Measurements from ENCODE around the gene EVA1C.
"Not testable (repeated sequence)": the region's sequence is repeated elsewhere in the genome, so short reads cannot be mapped to it uniquely, and the experiment has no call there.

The EVA1C gene

DNA sequence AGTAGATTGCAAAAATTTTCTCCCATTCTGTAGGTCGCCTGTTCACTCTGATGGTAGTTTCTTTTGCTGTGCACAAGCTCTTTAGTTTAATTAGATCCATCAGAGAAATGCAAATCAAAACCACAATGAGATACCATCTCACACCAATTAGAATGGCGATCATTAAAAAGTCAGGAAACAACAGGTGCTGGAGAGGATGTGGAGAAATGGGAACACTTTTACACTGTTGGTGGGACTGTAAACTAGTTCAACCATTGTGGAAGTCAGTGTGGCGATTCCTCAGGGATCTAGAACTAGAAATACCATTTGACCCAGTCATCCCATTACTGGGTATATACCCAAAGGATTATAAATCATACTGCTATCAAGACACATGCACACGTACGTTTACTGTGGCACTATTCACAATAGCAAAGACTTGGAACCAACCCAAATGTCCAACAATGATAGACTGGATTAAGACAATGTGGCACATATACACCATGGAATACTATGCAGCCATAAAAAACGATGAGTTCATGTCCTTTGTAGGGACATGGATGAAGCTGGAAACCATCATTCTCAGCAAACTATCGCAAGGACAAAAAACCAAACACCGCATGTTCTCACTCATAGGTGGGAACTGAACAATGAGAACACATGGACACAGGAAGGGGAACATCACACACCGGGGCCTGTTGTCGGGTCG, 21.8 kb upstream of the EVA1C start:
- not testable (repeated sequence) for DNase-seq

DNA sequence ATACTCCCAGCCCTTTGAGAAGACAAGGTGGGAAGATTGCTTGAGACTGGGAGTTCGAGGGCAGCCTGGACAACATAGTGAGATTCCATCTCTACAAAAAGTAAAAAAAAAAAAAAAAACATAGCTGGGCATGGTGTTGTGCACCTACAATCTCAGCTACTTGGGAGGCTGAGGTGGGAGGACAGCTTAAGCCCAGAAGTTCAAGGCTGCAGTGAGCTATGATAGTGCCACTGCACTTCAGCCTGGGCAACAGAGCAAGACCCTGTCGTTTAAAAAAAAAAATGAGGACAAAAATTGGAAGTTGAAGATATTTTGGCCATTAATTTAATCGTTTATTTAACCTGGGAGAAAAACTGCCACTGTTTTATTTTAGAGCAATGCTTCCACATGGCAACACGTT, 20.8 kb upstream of the EVA1C start:
- DNase-seq, result no peak

DNA sequence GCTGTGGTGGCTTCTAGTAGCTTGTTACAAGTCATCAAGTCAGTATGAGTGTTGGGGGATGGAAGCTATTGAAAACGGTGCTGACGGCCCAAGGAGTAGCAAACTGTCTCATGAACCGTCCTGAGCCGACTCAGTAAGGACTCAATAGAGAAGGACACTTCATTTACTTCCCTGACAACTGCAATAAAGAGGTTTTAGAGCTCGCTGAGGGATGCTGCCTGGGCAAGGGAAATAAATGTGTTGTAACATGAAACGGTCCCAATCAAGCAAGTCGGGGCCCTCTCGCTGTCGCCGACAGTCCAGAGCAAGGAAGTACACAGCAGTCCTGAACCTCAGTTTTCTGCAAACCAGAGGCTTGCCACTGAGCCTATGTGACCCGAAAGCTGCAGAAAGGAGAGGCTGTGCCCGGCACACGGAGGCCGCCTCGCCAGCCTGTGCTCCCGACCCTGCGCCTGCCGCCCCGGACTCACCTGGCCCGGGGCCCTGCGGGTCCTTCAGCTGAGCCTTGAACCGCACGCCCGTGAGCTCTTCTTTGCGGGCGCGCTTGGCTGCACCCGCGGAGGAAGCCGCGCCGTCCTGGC, 20.1 kb upstream of the EVA1C start:
- no peak for DNase-seq

DNA sequence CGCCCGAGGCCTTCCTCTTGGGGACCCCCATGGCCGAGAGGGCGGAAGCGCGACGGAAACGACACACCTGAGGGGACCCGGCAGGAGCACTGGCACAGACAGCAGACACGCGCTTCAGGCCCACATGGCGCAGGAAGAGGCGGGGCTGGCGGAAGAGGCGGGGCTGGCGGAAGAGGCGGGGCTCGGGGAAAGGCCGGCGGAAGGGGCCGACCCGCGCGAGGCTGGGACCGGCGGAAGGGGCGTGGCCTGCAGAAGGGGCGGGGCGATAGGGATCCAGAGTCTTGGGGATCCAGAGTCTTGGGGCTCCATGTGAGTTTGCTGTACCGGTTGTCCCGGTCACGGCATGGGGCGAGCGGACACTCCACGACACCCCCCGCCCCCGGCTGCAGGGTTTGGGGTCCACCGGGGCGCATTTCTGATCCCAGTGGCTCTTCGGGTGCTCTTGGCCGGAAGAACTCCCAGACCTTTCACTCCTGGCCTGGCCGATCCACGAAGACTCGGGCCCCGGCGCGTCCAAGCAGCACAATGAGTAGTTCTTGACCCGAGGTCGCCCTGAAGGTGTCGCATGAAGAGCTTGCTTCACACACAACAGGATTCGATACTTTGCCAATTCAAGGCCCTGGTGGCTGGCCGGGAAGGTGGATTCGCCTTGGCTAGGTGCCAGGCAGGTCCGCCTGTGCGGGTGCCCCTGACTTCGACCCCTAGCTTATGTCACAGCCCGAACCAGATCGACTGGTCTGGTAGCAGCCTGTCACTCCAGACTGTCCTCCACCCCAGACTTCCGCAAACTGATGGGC, 19.4 kb upstream of the EVA1C start, which contains the start of gene URB1:
Gene URB1, minus strand, starts transcription at position 133 of the 797 bp plus-strand sequence. Its CDS starts 102 bp downstream, at position 31.
- DNase-seq, result no peak

DNA sequence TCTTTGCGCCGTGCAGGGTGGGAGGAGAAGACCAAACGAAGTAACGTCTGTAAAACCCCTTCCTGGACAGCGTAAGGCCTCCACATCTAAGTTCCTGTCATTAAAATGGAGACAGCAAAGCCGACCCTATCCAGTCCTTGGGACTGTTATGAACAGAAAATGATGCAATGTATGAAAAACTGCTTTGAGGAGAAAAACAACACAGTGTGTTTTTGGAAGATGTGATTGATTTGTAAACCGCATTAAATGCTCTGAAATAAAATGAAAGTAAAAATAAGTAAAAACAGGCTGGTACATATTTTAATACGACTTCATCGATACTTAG, 18.9 kb upstream of the EVA1C start:
- no peak for DNase-seq

DNA sequence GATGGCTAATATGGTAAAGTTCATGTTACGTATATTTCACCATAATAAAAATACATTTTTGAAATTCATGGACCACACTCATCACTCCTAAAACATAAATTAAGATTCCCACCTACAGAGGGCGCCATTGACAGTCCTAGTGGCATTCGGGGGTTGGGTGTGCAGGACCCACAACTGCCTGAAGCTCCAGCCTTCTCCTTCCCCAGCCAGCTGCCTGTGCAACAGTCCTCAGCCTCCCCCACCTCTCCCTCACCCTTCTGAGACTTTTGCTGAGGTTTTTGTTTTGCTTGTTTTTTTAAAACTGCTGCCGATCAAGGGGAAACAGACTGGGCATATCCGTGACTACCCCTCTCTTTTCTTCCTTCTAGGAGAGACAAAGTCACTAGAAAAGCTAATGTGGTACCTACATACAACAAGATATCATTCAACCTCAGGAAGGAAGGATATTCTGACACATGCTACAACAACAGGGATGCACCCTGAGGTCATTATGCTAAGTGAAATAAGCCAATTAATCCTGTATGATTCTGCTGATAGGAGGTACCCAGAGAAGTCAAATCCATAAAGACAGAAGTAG, 9.2 kb upstream of the EVA1C start:
- no peak for DNase-seq

DNA sequence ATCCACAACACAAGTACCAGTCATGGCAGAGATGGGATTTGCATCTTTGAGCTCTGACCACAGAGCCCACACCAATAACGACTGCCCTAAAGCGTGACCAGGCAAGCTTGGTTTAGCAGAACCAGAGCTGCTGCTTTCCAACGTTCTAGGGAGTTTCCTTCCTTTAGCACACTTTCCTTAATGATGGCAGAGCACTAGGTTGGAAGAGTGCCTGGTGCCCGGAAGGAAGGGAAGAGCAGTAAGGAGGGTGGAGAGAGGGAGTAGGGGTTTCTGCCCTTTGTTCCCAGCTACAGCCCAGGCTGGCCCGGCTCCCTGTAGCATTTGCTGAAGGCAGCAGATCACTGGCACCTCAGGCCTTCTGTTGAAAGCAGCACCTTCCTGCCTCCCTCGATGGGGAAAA, 6.1 kb upstream of the EVA1C start:
- DNase-seq, result no peak

DNA sequence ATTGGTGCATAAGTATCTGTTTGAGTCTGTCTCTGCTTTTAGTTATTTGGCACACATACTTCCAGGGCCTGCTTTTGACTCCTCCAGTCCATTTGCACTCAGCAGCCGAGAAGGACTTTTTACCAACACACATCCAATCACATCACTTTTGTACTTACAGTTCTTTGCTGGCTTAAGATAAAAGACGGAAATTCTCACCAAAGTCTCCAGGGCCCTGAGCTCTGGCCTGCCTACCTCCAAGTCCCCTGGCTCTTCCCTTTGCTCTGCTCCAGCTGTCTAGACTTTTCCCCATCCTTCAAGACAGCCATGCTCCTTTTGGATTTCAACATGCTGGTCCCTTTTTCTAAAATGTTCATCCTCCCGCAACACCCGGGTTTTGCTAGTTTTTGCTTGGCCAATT, 2.2 kb upstream of the EVA1C start:
- no peak for DNase-seq

DNA sequence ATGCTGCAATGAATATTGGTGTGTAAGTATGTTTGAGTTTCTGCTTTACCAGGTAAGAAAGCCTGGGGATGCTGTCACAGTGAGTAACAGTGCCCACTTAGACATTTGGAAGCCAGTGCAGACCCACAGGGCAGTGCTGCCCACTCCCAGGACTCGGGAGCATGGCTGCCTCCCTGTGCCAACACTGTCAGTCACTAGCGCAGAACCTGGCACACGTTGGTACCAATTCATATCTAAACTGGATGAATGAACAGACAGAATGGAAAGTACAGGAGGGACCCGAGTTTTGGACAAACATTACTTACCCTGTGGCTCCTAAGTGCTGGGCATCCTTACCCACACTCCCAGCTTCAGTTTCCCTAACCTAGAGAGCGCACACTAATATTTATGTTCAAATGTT, 1.6 kb upstream of the EVA1C start:
- no peak for DNase-seq

DNA sequence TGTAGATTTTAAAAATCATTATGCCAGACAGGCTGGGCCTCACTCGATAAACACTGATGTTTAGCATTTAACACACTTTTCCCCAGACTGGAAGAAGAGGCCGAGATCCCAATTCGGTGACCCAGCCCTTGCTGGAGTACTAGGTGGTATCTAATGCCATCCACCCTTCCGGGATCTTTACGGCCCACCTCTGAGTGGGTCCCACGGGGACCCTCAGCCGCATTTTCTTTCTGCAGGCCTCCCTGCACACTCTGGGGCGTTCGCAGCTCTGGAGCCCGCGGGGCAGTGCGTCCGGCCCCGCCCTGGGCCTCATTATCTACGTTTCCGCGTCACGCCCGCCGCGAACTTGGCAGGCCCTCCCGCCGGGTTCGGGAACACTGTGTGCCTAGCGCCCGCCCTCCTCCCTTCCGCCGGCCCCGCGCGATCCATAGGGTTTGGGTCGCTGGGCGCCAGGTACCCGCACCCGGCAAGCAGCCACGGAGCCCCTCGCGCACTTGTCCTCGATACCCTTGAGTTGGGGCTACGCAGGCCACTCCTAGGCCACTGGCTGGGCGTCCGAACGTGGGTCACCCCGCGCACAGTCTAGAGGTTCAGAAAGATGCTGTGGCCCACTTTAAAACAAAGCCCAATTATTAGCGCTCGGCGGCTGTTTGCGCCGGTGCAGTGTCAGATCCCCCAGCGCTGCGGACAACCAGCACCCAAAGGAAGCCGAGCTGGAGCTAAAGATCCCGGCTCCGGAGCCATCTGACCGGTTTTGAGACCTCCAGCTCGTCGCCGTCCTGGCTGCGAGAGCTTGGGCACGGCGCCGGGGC, 950 bp upstream of the EVA1C start:
- peak; percentile 9 for DNase-seq

DNA sequence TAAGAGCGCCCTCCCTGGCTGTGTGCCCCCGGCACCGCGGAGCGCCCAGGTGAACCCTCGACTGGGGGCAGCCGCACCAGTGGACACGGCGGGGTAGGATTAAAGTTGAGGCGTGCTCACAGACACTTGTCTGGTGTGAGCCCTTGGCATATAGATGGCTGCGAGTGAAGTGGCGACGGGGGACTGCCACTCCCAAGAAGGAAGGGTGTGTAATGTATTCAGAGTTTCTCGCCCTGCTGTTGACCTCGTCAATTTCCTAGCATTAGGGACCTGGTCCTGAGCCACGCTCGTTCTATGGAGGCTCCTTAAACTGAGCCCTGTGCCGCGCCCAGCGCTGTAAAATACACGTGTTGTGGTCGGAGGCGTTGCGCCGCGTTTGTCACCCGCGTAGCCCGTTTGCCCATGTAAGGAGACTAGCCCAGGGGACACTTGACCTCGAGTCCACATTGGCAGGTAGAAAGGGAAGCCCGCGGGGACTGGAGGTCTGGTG, 554 bp downstream of the EVA1C start:
- no peak for DNase-seq

DNA sequence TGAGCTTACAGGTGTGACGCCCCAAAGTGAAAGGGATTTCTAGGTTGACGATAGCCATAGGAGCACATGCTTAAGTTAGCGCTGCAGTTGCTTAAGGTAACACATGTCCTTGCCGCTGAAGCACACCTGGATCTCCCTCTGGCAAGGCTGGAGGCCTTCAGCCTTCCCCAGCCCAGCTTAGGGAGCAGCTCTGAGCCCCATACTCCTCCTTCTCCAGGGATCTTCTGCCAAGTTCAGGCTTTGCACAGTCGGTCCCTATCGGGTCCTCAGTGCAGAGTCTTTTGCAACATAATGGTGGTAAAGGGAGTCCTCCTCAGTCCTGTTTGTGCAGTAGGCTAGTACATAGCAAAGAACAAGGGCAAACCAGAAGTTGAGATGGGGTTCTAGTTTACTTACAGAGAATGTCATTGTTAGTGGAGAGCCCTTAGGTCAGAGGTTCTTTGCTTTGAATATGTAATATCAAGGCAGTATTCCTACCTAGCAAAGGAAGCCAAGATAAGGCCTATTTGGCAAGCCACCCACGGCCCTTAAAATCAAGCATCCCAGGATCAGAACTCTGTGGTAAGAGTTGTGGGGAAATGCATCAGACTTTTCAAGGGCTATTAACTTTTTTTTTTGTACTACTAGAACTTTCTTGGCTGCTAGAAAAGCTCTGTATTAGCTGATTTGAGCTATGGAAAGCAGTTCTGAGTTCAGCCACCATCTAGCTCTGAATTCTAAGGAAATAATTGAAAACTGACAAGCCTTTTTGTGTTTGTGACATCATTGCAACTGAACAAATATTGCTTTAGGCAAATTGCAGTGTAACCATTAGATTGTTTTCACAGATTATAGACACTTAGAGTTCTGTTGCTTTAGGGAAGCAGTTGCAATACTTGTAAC, 1.4 kb downstream of the EVA1C start:
- DNase-seq, result no peak

DNA sequence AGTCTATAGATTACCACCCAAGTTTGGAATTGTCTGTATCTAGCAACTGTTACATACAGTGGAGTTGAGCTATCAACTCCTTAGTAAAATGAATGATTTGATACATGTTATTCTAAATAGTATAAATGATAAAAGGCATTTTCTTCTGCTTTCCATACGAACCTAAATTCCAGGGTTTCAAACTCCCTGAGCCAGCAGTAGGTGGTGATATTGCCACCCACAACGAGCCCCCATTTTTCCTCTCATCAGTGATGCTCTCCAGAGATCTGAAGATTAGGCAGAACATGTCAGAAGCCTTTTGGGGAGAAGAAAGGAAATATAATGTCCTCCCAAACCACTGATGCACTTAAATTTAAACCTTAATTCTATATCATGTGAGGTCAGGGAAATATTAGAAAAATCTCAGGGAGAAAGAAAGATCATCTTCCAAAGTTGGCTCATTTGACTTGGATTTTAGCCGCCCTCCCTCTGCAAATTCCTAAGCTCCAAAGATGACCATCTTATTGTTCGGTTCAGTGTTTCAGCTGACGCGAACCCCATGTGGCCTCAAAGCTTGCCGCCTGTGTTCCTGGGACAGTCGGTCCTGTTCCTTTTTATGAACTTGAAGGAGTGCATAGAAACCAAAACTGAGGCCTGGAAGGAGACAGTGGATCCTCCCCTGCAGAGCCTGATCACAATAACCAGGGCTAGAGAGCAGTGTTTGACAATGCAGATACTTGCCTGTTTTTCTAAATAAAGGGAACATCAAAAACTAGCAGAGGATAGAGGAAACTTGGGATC, 2.3 kb downstream of the EVA1C start:
- no peak for DNase-seq

DNA sequence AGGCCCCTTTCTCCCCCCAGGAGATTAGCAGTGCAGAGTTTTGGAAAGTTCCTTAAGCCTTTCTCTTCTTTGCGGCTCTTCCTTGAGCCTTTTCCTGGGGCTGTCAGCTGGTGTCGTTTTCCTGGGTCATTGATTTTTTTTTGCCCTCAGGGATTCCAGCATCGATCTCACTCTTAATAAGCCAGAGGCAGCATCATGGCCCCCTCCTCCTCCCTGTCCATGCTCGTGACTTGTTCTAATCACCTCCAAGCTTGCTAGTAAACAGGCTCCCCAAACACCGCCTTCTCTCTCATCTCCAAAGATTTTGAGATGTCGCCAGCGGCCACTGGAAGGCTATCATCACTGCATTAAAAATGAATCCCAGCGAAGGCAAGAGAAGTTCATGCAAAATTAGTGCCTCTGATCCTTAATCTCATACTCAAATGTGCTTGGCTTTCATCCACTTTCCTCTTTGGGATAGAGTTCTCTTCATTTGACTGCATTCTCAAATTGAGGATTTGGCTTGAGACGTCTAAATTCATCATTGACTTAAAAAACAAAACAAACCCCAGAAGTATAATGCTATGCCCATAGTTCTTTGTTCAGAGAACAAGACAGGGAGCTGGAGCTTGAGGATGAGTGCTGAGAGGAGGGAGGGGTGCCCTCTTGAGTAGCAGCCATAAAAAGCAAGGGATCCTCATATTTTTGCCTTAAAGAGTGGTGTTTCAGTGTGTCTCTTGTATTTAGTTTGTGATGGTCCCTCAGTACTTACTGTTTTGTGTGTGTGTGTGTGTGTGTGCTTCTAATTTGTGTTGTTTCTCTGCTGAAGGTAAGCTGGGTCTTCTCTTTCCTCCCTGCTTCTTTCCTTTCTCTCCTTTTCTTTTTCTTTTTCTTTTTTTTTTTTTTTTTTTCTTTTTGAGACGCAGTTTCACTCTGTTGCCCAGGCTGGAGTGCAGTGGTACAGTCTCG, 3.2 kb downstream of the EVA1C start:
- DNase-seq, result no peak

DNA sequence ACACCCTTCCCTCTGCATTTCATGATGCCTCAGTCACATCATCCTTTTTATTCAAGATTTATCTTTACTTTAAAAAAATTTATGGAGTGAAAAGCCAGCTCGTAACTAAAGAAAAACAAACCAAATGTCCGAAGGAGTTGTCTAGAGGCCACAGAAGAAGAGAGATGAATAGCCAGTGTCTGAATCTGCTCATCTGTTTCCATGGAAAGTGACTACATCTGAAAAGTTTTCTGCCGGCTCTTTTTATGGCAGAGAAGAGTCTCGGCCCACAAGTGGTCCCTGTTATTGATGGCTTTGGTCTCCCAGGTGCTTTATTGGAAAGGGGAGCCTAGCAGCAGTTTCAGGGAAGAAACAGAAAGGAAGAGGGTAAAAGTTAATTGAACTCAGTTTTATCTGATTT, 5.6 kb downstream of the EVA1C start:
- no peak for DNase-seq

DNA sequence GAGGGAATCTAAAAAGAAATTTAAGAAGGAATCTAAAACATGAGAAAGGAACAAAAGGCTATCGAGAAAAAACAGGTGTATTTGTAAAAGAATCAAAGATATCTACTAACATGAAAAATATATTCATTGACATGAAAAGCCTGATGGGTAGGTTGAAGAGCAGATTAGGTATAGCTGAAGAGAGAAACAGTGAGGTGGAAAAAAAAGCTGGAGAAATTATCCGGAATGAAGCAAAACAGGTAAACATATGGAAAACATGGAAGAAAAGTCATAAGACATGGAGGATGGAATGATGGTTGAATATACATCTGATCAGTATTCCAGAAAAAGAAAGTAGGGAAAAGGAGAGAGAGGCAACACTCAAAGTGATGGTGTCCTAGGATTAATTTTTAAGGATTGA, 9.6 kb downstream of the EVA1C start:
- no peak for DNase-seq

DNA sequence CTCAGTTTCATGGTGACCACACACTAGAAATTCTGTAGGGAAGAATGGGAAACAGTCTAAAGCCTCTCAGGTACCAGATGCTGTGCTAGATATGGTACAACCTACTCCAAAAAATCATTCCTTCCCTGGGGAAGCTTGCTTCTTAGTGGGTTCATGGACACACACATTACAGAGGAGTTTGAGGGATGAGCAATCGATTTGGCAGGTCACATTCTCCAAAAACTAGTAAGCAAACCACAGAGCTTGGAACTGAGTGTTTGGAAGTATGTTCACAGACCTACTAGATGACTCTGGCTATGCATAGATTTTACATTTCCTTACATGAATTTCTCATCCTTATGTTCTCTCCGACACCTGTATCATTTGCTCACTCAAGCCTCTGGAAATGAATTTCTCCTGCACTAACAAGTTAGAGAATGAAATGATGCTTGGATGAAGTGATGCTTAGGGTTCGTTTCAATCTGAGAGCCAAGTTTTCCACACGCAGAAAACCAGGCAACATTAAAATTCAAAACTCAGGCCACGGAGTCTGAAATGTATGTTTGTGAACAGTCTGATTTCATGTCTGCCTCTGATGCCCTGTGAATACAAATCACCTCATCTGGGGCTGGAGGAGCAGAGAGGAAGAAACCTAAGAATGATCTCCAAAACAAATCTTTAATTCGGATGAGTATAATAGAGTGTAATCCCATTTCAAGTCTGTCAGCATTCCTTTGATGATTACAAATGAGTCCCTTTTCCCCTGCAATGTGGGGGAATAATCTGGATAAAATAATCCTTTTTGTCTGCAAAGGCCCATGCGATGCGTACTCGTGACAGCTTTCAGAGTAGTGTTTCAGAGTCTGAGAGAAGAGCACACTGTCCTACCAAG, 11.0 kb downstream of the EVA1C start:
- no peak for DNase-seq

DNA sequence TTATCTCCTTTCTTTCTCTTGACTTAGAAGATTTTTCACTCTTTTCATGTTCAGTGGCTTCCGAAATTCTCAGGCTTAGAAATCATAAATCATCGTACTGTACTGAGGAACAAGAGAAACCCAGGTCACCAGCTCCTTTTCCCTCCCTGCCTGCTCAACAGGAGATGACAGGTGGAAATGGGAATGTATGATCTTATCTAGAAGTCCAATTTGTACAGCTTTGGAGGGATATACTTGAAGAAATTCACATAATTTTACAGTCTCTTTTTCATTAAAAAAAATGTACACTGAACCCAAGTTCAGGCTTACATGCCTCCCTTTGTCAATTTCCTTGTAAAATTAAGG, 11.7 kb downstream of the EVA1C start:
- DNase-seq, result no peak

DNA sequence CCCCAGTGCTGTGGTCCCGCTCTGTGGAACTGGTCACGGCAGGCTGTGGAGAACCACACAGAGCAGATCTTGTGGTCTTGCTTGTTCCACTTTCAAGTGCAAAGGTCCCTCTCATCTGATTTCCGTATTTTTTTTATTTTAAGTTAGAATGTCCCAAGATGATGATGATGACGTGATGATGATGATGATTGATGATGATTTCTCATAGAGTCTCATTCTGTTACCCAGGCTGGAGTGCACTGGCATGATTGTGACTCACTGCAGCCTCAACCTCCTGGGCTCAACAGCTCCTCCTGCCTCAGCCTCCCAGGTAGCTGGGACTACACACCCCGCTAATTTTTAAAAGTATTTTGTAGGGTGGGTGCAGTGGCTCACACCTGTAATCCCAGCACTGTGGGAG, 12.2 kb downstream of the EVA1C start:
- DNase-seq, result no peak
